Activated gamma-delta T cell (primary cell): ENCODE data around the gene DAB2.

Experiments used
- DNase-seq: peaks from one replicate; lab custom pipeline; 2025; lab: John Stamatoyannopoulos, UW

DAB2 gene

DNA sequence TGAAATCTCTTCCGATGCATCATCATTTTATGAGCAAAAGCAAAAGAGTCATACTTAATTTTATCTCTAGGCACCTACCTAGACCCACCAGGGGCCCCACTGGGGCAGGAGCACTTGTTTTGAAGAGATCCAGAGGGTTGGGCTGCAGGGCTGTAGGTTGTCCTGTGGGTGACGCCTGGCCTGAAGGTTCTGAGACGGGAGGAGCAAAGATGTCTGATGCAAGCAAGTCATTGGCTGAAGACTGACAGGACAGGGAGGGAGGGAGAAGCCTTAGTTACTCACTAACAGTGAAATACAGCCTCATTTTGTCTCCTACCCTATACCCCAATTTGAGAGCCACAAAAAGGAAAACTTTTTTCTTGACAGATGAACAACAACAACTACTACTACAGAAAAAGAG lies 43.4 kb downstream of the DAB2 start:
- no peak for DNase-seq

DNA sequence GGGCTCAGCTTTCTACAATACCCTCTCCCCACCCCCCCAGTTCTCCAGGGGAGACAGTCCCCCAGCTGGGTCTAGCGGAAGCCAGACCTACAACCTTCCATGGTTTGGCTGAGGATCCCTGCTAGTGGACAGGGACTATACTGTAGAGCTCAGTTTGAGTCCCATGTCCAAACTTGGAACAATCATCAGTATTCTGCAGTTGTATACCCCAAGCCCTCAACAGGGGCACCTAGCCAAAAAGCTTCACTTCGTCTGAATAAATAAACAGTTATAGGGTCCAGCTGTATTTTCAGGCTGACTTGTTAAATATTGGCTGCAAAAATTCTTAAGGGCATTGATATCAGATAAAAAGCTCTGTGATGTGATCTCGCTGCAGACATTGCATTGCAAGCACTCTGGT lies 45.1 kb downstream of the DAB2 start:
- no peak for DNase-seq

DNA sequence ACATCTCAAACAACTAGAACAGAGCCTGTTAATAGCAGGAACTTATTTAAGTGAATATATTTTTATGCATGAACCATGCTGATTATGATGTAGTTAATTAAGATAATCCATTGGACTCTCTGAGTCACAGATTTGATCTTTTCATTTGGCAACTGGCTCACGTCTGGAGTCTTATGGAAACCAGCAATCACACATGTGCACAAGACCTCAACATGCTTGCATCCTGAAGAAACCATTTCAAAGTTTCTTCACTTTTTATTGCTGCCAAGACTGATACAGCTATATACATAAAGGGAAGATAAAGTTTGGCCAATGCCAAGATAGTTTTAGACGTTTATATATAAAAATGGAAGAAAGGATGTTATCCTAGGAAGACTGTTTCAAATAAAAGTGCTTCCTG lies 47.2 kb downstream of the DAB2 start:
- no peak for DNase-seq

DNA sequence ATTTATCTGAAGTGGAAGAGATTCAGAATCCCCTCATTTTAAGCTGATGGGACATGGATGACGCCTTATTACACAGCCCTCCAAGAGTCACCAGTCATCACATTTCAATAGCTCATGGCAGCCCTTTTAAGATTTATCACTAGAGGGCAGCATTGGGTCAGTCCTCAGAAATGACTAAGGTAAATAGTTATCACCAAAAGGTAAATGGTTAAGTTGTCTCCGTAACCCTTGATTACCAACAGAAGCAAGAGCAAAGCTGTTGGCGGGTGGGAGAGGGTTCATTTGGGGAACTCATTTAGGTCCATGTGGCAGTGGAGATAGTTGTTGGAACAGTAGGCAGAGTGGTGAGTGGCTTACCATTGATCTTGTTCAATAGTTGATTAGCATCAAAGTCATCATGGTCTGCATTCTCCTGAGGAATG lies 48.5 kb downstream of the DAB2 start:
- DNase-seq = no peak

DNA sequence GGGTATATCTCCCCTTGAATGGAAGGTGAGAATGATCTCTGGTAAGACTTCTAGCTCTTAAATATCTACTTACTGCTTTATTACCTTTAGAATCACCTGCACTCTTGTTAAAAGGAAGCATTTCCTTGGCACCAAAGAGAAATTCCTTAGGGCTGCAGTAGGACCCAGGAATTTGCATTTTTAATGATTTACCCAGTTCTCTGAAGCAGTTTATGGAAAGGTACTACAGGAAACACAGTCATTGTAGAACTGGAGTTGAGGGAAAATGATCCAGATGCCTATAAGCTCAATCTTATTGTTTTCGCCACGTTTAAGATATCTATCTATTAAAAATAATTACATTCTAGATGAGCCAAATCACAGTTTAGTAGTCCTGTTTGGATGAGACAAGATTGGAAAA lies 51.0 kb downstream of the DAB2 start:
- DNase-seq = no peak

DNA sequence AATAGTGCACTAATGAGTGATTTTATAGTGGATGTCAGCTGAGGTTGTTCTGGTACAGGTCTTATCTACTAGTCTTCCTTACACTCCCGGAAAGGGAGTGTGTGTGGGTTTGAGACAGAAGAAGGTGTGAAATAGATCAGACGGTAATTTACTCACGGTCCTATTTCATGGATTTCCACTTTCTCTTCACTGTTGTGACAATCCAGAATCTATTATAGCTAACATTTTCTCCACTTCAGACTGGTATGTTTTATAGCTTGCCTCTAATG lies 53.5 kb downstream of the DAB2 start:
- no peak for DNase-seq

DNA sequence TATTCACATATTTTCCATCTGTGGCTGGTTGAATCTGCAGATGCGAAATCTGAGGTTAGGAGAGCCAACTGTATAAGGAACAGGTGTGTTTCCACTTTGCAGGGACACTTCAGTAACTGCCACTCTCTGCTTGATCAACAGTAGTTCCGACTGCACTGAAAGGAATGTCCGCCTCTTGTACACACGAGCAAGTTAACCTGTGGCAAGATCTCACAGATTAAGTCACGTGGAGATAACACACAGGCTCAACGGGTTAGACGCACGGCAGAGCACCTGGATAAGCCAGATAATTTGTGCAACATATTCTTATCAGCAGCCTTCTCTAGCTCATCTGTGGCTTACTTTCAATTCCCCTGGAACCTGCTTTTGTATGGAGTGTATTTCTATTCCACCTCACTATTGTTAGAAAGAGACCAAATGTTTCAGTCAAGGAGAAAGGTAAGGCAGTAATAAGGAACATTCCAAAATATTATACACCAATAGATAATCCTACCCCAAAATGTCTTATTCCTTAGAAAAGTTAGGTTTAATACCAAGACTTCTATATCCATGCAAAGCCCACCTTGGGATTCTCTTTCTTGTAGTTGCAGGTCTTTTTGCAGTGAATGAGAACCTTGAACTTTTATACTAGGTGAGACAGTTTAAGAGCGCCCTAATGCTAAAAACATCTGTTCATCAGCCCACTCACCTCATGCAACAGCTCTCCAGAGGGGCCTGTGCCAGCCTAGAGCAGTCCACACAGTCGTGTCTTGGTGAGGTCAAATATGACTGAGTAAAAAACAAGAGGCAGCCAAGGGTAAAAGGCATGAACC lies 54.0 kb downstream of the DAB2 start:
- DNase-seq = no peak

DNA sequence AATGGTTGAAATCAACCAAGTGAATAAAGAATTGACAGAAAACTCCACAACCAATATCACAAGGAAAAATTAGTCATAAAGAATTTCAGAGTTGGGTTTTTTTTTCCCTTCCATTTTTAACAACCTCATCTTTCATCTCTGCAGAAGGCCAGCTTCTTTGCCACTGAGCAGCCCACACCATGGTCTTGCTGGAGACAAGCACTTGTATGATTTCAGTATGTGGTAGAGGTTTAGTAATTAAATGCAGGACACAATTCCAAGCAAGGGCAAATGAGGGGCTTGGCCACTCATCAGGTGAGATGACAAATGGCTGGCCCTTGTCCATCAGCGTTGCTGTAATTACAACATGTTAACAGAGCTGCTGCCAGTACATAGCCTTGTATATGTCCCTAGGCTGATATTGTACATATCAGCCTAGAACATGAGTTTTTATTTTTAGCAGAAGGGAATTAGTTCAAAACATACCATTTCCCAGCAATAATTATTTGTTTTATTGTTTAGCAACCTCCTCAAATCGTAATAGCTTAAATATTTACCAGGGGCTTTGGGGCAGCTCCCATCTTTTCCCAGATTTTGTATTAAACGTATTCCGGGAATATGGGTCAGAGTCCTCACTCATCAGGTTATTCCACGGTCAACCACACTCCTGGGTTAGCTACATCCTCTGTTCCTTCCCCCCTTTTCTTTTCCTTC lies 55.5 kb downstream of the DAB2 start:
- DNase-seq = no peak

DNA sequence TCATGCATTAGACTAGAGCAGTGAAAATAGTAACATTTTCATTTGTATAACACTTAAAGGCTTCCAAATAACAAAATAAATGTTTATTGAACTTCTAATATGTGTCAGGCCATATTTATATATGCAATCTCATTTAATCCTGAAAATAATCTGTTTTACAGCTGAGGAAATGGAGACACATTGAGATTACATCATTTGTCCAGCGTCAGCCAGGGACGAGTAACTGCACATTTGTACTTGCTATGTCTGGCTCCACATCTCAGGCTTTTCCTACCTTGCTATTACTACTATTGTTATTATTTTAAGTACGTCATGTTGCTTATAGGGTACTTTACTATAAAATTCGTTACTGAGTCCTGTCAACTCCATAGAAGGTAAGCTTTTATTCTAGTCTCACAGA lies 56.7 kb downstream of the DAB2 start:
- no peak for DNase-seq

DNA sequence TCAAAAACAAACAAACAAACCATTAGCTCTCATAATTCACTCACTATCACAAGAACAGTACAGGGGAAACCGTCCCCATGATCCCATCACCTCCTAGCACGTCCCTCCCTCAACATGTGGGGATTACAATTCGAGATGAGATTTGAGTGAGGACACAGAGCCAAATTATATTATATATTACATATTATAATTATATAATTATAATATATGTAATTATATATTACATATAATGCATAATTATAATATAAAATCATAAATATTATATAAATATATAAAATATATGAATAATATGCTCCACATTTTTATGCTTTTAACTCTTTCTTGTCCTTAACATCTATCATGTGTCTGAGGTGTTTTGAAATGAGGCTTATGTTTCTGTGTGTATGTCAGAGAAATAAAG lies 57.1 kb downstream of the DAB2 start:
- no peak for DNase-seq

DNA sequence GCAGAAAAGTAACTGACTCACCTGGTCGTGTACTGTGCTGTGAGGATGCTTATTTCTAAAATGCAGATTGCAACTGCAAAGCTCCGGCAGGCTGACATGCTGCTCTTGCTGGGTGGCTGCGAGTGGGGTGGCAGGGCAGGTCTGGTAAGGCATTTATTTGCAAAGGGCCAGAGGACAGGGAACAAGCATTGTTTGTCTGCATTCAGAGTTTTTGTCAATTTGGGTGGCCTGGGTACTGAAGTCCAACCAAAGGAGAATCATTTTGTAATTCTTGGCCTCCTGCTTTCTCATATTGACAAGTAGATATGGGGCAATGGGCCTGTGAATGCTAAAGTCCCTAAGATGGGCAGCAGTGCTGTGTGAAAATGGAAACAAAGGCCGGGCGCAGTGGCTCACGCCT lies 60.4 kb downstream of the DAB2 start, which contains the start of gene C9:
Gene C9 (minus strand): TSS at position 129 of the 400 bp plus-strand sequence. CDS start 31 bp downstream, at position 98.
- DNase-seq = no peak

DNA sequence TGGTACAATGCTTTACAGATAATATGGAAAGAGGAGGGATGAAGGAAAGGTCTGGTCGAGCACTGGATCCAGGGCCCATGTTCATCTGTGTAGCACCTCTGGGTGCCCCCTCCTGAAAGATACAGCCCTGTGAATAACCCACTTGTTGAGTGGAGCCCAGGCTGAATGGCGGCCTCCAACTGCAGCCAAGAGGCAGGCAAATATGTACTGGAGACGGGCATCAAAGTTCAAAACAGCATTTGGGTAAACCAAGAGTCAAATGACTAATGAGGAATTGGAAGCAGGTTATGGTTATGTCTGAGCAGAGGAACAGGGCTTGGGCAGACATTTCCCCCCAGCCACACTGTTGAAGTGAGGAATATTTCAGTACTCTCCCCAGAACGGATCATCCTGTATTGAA lies 61.6 kb downstream of the DAB2 start:
- no peak for DNase-seq

DNA sequence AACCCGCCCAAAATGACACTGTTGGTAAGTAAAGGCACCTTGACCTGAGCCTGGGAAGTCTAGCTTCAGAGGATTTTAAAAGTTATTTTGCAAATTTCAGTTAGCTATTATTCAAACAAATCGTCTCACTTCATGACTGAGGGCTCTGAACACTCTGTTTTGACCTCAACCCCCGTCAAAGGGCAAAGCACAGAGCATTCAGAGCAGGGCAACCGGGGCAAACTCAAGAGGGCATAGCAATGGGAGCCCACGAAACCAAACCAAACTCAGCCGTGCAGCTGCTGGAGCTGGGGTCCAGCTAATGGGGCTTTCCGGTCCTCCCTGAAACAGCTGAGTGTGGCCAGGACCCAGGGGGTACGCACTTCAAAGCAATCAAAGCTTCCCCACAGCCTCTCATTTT lies 62.1 kb downstream of the DAB2 start:
- no peak for DNase-seq

DNA sequence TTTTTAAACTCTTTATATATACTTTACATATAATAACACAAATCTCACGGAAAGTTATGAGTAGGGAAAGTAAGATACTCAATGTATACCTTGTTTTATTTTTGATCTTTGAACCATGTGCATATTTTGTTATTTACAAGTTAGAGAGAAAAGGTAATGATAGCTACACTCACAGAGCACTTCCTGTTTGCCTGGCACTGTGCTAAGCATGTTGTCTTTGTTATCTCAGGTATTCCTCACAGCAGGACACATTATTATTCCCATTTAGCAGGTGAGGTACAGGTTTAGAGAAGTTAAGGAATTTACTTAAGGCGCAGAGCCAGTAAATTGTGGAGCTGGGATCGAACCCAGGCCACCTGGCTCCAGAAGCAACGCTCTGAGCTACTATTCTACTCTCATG lies 63.5 kb downstream of the DAB2 start:
- no peak for DNase-seq

DNA sequence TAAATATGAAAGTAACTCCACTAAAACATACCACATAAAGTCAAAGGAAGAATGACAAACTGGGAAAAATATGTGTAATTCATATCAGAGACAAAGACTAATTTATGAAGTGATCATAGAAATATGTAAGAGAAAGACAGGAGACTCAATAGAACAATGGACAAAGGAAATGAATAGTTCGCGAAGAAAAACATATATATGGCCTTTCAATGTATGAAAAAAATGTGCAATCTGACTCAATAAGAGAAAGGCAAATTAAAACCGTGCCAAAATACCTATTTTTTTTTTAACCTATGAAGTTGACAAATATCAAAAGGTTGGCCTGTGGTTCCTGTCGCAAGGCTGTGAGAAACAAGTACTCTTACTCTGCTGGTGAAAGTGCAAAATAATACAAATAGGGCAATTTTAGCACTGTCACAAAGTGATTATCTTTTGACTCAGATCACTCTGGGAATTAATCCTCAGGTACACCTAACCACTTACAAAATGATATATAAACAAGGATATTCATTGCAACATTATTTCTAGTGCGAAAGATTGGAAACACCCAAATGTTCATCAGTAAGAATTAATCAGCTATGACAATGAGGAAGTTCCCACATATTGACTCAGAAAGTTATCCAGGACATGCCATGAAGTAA lies 64.2 kb downstream of the DAB2 start:
- no peak for DNase-seq

DNA sequence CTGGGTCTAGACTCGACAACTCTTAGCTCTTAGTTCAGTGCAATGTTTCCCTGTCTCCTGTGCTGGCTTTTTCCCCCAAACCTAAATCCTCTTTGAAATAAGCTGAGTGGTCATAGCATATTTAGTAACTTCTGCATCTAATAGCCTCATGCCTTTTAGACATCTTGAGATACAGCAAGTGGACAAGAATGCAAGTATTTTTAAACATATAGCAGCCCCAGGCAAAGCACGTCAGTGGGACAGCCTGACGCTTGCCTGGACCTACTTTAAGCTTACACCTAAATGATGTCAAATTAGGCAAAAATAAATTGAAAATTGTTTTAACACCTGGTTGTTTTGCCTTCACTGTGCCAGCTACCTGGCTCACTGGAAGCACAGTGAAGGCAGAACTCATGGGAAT lies 68.5 kb downstream of the DAB2 start:
- no peak for DNase-seq

DNA sequence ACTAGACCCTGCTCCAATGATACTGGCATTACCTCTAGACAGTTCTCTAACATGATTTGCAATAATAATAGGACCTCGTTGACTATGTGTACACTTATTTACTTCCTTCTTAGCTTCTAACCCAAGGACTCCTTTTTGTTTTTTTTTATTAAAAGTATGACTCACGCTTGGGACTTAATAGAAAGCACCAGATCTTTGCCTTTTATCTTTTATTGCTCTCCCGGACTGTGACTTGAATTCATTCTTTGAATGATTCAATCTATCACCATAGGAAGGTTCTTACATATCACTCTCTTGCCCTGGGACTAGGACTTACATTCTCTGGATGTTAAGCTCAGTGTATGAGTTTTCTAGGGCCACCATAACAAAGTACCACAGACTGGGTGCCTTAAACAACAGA lies 69.5 kb downstream of the DAB2 start:
- no peak for DNase-seq

DNA sequence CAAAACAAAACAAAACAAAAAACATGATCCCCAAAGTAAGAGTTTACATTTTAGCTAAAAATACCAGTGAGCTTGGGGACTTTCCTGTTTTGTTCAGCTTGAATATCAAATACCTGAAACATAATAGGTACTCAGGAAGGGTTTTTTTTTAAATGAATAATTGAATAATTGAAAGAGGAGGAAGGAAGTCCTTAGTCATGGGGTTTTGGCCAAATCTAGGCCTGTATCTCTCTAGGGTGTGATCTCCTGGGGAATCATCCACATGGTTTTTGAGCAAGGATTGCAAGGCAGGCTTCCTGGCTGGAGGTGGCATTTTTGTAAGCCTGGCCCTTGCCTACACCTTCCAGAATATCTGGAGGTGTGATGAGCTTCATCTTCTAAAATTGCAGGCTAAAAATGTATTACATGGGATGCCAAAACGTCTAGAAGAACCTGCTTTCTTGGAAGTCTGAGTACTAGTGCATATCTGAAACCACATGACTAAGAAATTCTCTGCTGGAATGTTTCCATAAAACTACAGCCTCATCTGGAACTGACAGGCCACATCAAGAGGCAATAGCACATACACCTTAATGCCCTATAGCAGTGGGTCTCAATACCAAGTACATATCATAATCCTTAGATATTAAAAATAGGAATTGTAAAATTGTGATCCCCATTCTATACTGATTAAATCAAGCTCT lies 70.9 kb downstream of the DAB2 start:
- no peak for DNase-seq

DNA sequence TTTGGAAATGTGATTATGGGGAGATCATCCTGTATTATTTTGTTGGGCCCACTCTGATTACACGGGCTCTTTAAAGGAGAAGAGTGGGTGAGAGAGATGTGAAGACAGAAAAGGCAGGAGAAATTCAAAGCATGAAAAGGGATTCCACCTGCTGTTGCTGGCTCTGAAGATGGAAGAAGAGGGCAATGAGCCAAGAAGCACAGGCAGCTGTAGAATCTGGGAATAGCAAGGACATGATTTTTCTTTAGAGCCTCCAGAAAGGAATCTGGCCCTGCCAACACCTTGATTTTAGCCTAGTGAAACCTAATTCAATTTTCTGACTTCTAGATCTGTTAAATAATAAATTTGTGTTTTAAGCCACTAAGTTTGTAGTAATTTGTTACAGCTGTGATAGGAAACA lies 71.8 kb downstream of the DAB2 start:
- DNase-seq = no peak

DNA sequence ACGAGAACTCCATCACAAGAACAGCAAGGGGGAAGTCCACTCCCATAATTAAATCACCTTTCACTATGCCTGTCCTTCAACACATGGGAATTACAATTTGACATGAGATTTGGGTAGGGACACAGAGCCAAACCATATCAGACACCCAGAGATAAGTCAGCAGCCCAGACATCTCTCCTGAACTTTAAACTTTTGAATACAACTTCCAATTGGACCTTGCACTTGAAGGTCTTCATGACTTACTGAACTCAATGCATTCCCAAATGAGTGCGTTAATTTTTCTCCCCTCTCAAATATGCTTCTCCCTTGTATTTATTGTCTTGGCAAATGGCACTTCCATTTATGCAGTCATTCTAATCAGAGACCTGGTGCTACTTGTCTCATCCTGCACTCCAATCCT lies 72.6 kb downstream of the DAB2 start:
- DNase-seq = no peak

DNA sequence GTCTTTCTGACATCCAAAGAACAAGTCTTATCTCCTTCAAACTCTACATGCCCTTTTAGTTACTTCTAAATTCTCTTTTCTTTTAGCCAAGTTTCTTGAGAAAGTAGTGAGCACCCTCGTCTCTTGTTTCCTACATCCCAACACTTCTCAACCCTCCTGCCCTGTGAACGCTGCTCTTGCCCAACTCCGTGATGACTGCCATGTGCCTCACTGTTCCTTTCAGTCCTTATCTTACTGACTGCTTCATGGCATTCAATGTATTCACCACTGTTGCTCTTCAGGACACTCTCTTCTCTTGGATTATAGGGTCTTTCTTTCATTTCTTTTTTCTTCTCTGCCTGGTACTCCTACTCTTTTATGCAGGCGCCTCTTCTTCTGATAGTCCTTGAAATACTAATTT lies 75.3 kb downstream of the DAB2 start:
- DNase-seq = no peak

DNA sequence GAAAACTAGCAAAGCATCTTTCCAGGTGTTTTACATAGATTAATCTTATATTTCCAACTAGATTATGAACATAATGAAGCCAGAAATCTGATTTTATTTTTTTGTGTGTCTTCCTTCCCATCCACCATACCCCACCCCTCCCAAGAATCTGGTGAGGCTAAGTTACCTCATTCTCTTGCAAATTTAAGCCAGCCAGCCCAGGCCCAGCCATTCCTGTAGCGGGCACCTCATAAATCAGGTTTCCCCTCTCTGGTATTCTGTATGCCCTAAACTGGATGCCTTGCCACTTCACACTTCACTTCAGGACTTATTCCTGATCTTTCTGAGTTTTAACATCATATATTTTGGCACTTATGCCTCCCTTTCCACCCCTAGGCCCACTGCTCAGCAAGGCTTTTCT lies 82.3 kb downstream of the DAB2 start:
- DNase-seq = no peak

DNA sequence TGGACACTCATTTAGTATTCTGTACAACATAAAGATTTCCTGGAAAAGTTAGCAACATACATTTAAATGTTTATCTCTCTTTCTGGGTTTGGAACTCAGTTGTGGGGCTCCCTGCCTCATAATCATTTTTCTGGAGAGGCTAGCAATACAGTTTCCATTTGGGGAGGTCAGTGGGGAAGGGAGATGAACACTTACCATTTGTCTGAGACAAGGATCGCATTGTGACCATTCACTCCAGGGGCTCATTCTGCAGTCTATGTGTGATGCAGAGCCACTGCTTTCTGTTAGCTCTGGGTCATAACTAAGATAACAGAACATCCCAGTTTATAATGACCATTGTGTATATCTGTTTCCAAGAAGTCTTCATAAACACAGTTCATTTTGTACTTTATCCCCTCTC lies 82.9 kb downstream of the DAB2 start:
- no peak for DNase-seq
